NB4 (cell line): Measurements from ENCODE around the gene TBC1D22A.

Experiments used
- DNase-seq: peaks from one replicate; pipeline ENCODE4 v3.0.0; 2010; ENCODE audit warnings: low read depth
- H3K4me3 ChIP-seq: one replicate; pipeline ENCODE4 v1.5.1; 2011; ENCODE audit warnings: mild to moderate bottlenecking, low read depth, low read length, moderate library complexity
- CTCF ChIP-seq: IDR thresholded peaks from one replicate; pipeline ENCODE4 v1.5.1; 2012; ENCODE audit warnings: low read depth, low read length
- MAX ChIP-seq: IDR thresholded peaks from 2 replicates; pipeline ENCODE4 v1.6.1; 2011; ENCODE audit warnings: low read depth, low read length
- MYC ChIP-seq: IDR thresholded peaks from 2 replicates; pipeline ENCODE4 v1.6.1; 2011; ENCODE audit warnings: low read depth, low read length
- POLR2A ChIP-seq: IDR thresholded peaks from 2 replicates; pipeline ENCODE4 v1.6.1; 2011; ENCODE audit warnings: mild to moderate bottlenecking; ENCODE audit not compliant: insufficient read length; ENCODE audit errors: extremely low read depth

The TBC1D22A gene

GRCh38 chr22:47076758-47077157 lies 314.3 kb downstream of the TBC1D22A start:
- no peak overlapping the region for H3K4me3 ChIP-seq
- DNase-seq = no peak
- TF ChIP-seq MYC (no peak), CTCF (no peak), POLR2A (no peak), MAX (no peak)

GRCh38 chr22:47080100-47080499 lies 317.6 kb downstream of the TBC1D22A start:
- no peak for DNase-seq
- TF ChIP-seq MYC (no peak), MAX (no peak), CTCF (no peak), POLR2A (no peak)
- no peak overlapping the region for H3K4me3 ChIP-seq

GRCh38 chr22:47082505-47082904 lies 320.1 kb downstream of the TBC1D22A start:
- TF ChIP-seq POLR2A (no peak), CTCF (no peak), MAX (no peak), MYC (no peak)
- DNase-seq = no peak
- H3K4me3 ChIP-seq = no peak overlapping the region

GRCh38 chr22:47083379-47083986 lies 321.0 kb downstream of the TBC1D22A start:
- no peak for DNase-seq
- TF ChIP-seq POLR2A (no peak), MYC (no peak), CTCF (no peak), MAX (no peak)
- H3K4me3 ChIP-seq = no peak overlapping the region

- H3K4me3 ChIP-seq = no peak overlapping the region
- TF ChIP-seq CTCF = no peak
- no peak for TF ChIP-seq MAX
- no peak for DNase-seq
Observed at GRCh38 chr22:47084226-47084625, 321.8 kb downstream of the TBC1D22A start.

- H3K4me3 ChIP-seq = no peak overlapping the region
- TF ChIP-seq MAX = no peak
- no peak for TF ChIP-seq POLR2A
- no peak for TF ChIP-seq MYC
- TF ChIP-seq CTCF = no peak
- DNase-seq = no peak
Observed at GRCh38 chr22:47086596-47087248, 324.3 kb downstream of the TBC1D22A start.
